Stimulated activated naive CD8-positive, alpha-beta T cell treated with anti-CD3 and anti-CD28 coated beads, Interleukin-15, amount 100 ng/mL, for 72 hours (primary cell): Measurements from ENCODE around the gene GIN1.
"Not testable (repeated sequence)": the region's sequence is repeated elsewhere in the genome, so short reads cannot be mapped to it uniquely, and the experiment has no call there.

Experiments
- ATAC-seq: fragments of 150-1000 bp; cut with Tn5 transposase; 2 replicates; pipeline ENCODE4 v1.10.0; 2021; ENCODE audit warnings: mild to moderate bottlenecking, moderate library complexity
- DNase-seq, 2 donors: peaks; one replicate each; pipeline ENCODE4 v3.0.0; 2021 to 2022
- H3K27ac Mint-ChIP-seq, 2 donors: one replicate each; pipeline ENCODE4 v1.8.0; 2022; ENCODE audit warnings: mild to moderate bottlenecking in 2 of 2, mixed read lengths in 2 of 2, moderate library complexity in 2 of 2
- H3K27me3 Mint-ChIP-seq: one replicate; pipeline ENCODE4 v1.8.0; 2022; ENCODE audit warnings: mixed read lengths
- H3K4me1 Mint-ChIP-seq: one replicate; pipeline ENCODE4 v1.8.0; 2022; ENCODE audit warnings: mild to moderate bottlenecking, mixed read lengths
- H3K4me3 Mint-ChIP-seq, 2 donors: one replicate each; pipeline ENCODE4 v1.8.0; 2022; ENCODE audit warnings: mild to moderate bottlenecking in 2 of 2, mixed read lengths in 2 of 2, moderate library complexity in 1 of 2
- H3K9me3 Mint-ChIP-seq, 2 donors: one replicate each; pipeline ENCODE4 v1.8.0; 2022; ENCODE audit warnings: mixed read lengths in 2 of 2

The GIN1 gene

GRCh38 chr5:103089272-103089671 is 30.7 kb downstream of the GIN1 start:
- no peak for DNase-seq
- Mint-ChIP-seq H3K4me3 (no peak overlapping the region), H3K9me3 (peaks cover 15 to 18% of the 10 kb centered on the region in 2 donors), H3K4me1 (no peaks in the 10 kb centered on the region), H3K27me3 (no peaks in the 10 kb centered on the region), H3K27ac (no peak overlapping the region)
- no peak for ATAC-seq

- peak overlapping the region in 1 of 2 donors; percentile 50 for H3K27ac Mint-ChIP-seq
- no peaks in the 10 kb centered on the region for H3K4me1 Mint-ChIP-seq
- H3K27me3 Mint-ChIP-seq = no peaks in the 10 kb centered on the region
- DNase-seq (no peak), ATAC-seq (no peak)
- H3K9me3 Mint-ChIP-seq = peaks cover 40 to 43% of the 10 kb centered on the region in 2 donors
- H3K4me3 Mint-ChIP-seq = no peak overlapping the region
These were observed 33.4 kb downstream of the GIN1 start for GRCh38 chr5:103086547-103086946.

- Mint-ChIP-seq H3K4me3 (no peak overlapping the region), H3K9me3 (peaks cover 71 to 76% of the 10 kb centered on the region in 2 donors), H3K27me3 (no peaks in the 10 kb centered on the region), H3K27ac (no peak overlapping the region), H3K4me1 (no peaks in the 10 kb centered on the region)
- DNase-seq (no peak), ATAC-seq (no peak)
These were observed 40.1 kb downstream of the GIN1 start for GRCh38 chr5:103079796-103080195.

GRCh38 chr5:103075442-103075841 is 44.5 kb downstream of the GIN1 start:
- H3K4me3 Mint-ChIP-seq = no peak overlapping the region
- DNase-seq (no peak), ATAC-seq (no peak)
- H3K9me3 Mint-ChIP-seq = peaks cover 61 to 63% of the 10 kb centered on the region in 2 donors
- H3K27ac Mint-ChIP-seq = no peak overlapping the region
- H3K4me1 Mint-ChIP-seq = no peaks in the 10 kb centered on the region
- H3K27me3 Mint-ChIP-seq = no peaks in the 10 kb centered on the region

- not testable (repeated sequence) for H3K4me3 Mint-ChIP-seq, DNase-seq, H3K27me3 Mint-ChIP-seq, H3K4me1 Mint-ChIP-seq, ATAC-seq, H3K27ac Mint-ChIP-seq
- H3K9me3 Mint-ChIP-seq = peaks cover 55 to 58% of the 10 kb centered on the region in 2 donors
These were observed 46.4 kb downstream of the GIN1 start for GRCh38 chr5:103073500-103073899.

GRCh38 chr5:103066326-103066725 is 53.6 kb downstream of the GIN1 start:
- ATAC-seq (no peak), DNase-seq (no peak)
- no peaks in the 10 kb centered on the region for H3K9me3 Mint-ChIP-seq
- H3K27ac Mint-ChIP-seq = no peak overlapping the region
- no peak overlapping the region for H3K4me3 Mint-ChIP-seq
- H3K27me3 Mint-ChIP-seq = no peaks in the 10 kb centered on the region
- no peaks in the 10 kb centered on the region for H3K4me1 Mint-ChIP-seq

- Mint-ChIP-seq H3K27ac (no peak overlapping the region), H3K27me3 (no peaks in the 10 kb centered on the region), H3K9me3 (peaks cover 0 to 3% of the 10 kb centered on the region in 2 donors), H3K4me3 (no peak overlapping the region), H3K4me1 (peaks cover 10% of the 10 kb centered on the region)
- no peak for DNase-seq
- no peak for ATAC-seq
These were observed 59.4 kb downstream of the GIN1 start for GRCh38 chr5:103060424-103060954.

- Mint-ChIP-seq H3K4me1 (peaks cover 10% of the 10 kb centered on the region), H3K27me3 (no peaks in the 10 kb centered on the region), H3K4me3 (no peak overlapping the region), H3K9me3 (peaks cover 0 to 4% of the 10 kb centered on the region in 2 donors), H3K27ac (no peak overlapping the region)
- ATAC-seq (no peak), DNase-seq (no peak)
These were observed 60.4 kb downstream of the GIN1 start for GRCh38 chr5:103059525-103059924.

- Mint-ChIP-seq H3K27ac (no peak overlapping the region), H3K4me1 (peaks cover 10% of the 10 kb centered on the region), H3K9me3 (peaks cover 0 to 4% of the 10 kb centered on the region in 2 donors), H3K4me3 (no peak overlapping the region), H3K27me3 (no peaks in the 10 kb centered on the region)
- no peak for ATAC-seq
- DNase-seq = no peak
These were observed 62.5 kb downstream of the GIN1 start for GRCh38 chr5:103057208-103058130.

GRCh38 chr5:103046706-103047105 is 73.2 kb downstream of the GIN1 start:
- not testable (repeated sequence) for H3K27me3 Mint-ChIP-seq

GRCh38 chr5:103041071-103041676 is 78.8 kb downstream of the GIN1 start:
- H3K27me3 Mint-ChIP-seq = peaks cover 23% of the 10 kb centered on the region
- H3K27ac Mint-ChIP-seq = no peak overlapping the region
- no peak overlapping the region for H3K4me3 Mint-ChIP-seq
- ATAC-seq = no peak
- H3K9me3 Mint-ChIP-seq = no peaks in the 10 kb centered on the region
- DNase-seq = no peak
- H3K4me1 Mint-ChIP-seq = no peaks in the 10 kb centered on the region

More at GRCh38 chr5:103046706-103047105, 73.2 kb downstream of the GIN1 start:
- DNase-seq, H3K4me3 Mint-ChIP-seq, H3K27ac Mint-ChIP-seq, ATAC-seq, H3K4me1 Mint-ChIP-seq, H3K9me3 Mint-ChIP-seq: not testable (repeated sequence)

GRCh38 chr5:103037673-103038455 is 82.1 kb downstream of the GIN1 start:
- Mint-ChIP-seq H3K4me1 (no peaks in the 10 kb centered on the region), H3K27ac (no peak overlapping the region), H3K9me3 (no peaks in the 10 kb centered on the region), H3K27me3 (peaks cover 14% of the 10 kb centered on the region), H3K4me3 (no peak overlapping the region)
- no peak for ATAC-seq
- DNase-seq = no peak

- DNase-seq (no peak), ATAC-seq (no peak)
- Mint-ChIP-seq H3K4me3 (no peak overlapping the region), H3K4me1 (no peaks in the 10 kb centered on the region), H3K27ac (no peak overlapping the region), H3K9me3 (no peaks in the 10 kb centered on the region), H3K27me3 (peaks cover 14% of the 10 kb centered on the region)
These were observed 83.3 kb downstream of the GIN1 start for GRCh38 chr5:103036601-103037000.
